AG08396 (cell line): Measurements from ENCODE around the gene MAGEC2.

Experiments used
- DNase-seq: peaks from one replicate; pipeline ENCODE4 v3.0.0; 2012; ENCODE audit warnings: low spot score, mixed read lengths

Gene MAGEC2, protein sequence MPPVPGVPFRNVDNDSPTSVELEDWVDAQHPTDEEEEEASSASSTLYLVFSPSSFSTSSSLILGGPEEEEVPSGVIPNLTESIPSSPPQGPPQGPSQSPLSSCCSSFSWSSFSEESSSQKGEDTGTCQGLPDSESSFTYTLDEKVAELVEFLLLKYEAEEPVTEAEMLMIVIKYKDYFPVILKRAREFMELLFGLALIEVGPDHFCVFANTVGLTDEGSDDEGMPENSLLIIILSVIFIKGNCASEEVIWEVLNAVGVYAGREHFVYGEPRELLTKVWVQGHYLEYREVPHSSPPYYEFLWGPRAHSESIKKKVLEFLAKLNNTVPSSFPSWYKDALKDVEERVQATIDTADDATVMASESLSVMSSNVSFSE

GRCh38 chrX:142204522-142205433 is at the start of gene MAGEC2:
TSS of gene MAGEC2 (minus strand) at chrX:142205290. CDS start at chrX:142203987, 1,303 bp downstream.
- DNase-seq: no peak

- no peak for DNase-seq
These were observed 46.6 kb upstream of the MAGEC2 start for GRCh38 chrX:142251680-142252079.

- no peak for DNase-seq
These were observed 46.1 kb upstream of the MAGEC2 start for GRCh38 chrX:142251202-142251601.

DNA sequence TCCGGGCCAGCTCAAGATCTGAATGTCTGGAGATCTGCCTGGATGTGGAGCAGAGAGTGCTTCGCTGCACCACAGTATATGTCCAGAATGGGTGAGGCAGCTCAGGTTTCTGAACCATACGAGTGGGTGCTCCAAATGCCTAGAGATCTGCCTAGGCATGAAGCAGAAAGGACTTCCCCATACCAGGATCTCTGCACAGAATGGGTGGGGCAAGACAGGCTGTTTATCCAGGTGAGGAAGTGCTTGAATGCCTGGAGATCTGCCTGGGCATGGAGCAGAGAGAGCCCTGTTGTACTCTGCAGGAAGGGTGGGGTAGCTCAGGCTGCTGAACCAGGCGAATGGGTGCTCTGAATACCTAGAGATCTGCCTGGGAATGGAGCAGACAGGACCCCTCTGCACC is 45.4 kb upstream of the MAGEC2 start:
- no peak for DNase-seq

DNA sequence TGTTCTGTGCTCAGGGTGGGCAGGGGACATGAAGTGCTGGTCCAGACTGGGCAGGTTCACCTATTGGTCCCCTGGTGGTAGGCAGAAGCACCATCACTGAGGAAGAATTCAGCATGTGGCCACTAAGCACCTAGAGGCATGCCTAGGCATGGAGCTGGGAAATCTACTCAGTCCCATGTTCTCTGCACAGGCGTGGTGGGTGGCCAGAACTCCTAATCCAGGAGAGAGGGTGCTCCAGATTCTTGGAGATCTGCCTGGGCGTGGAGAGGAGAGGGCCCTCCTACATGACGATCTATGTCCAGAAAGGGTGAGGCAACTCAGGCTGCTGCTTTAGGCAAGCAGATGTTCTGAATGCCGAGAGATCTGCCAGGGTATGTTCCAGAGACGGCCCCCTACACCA is 44.6 kb upstream of the MAGEC2 start:
- no peak for DNase-seq

- DNase-seq: no peak
These were observed 39.5 kb upstream of the MAGEC2 start for GRCh38 chrX:142244568-142244967.

DNA sequence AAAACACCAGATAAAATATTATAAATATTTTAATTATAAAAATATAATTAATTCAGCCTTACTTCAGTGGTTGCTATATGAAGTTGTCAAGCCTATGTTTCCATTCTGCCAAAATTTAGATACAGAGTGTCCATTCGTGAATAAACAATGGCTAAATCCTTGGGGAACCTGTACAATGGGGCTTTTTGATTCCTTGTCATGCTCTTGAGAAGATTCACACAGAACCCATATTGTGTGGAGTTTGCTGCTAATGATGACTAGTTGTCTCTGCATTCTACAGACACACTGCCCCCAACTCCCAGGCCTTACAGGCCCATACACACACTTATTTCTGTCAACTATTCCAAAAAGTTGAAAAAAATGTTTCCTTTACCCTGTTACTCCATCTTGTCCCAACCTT is 33.4 kb upstream of the MAGEC2 start:
- no peak for DNase-seq

GRCh38 chrX:142233400-142233799 is 28.3 kb upstream of the MAGEC2 start:
- no peak for DNase-seq

- no peak for DNase-seq
These were observed 9.0 kb upstream of the MAGEC2 start for GRCh38 chrX:142214081-142214480.

DNA sequence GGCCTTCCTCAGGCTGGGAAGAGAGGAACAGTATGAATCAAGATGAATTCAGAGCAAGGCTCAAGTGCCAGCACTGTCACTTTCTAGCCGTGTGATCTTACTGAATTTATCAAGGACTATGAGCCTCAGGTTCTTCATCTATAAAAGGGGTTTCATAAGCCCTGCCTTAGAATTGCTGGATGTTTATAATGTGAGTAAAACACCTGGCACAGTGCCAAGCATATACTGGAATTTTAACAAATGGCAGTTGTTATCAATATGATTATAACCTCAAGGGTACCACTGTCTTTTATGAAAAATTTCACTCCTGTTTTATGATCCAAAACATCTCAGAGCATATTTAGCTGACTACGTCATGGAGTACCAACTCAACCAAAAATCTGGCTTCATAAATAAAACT is 4.0 kb downstream of the MAGEC2 start:
- DNase-seq: no peak

DNA sequence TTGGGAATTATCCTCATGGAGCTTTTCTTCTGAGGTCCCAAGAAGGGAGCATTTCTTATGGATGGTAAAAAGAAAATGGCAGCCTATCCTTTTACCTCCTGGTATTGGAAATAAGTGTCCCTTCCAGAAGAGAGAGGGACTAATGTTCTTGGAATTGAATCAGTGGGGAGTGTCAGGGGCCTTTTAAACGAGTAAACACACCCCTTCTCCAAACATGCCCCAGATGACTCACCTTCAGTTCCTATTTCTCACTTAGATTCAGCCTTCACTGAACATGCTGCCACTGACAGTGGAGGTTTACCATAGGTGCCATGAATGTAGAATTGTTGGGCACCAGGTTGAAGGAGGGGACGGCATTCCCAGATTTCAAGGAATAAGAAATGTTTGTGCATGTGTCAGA is 19.0 kb downstream of the MAGEC2 start:
- DNase-seq: no peak

GRCh38 chrX:142184756-142185602 is 20.1 kb downstream of the MAGEC2 start:
- DNase-seq: no peak

DNA sequence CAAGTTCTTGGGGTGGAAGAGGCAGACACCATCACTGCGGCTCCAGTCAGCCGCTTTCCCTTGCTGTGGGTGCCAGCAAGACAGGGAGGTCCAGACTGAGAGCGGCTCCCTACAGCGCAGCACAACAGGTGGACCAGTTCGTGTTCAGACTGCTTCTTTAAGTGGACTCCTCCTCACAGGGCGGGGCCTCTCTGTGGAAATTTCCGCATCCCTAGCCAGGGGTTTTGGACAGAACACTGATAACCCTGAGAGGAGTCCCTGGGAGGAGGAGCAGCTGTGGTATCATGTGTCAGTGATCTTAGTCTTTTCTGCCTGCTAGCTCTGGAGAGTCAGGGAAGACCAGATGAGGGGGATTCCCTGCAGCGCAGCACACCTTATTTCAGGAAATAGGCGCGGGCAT is 48.5 kb downstream of the MAGEC2 start:
- no peak for DNase-seq
